ENCODE measurements around the gene MINDY4.

DNA sequence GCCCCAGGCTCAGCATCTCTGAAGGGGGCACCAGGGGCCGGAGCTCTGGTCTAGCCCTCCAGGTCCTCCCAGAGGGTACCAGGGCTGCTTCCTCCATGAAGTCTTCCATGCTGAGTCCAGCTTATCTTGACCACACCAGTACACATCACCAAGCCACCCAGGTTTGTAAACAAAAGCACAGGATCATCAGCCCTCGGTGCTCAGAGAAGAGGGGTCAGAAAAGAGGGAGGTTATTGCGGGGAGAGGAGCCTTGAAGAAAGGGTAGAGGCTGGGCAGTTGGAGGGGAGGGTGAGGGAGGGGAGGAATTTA is 164.3 kb downstream of the MINDY4 start:
- TF ChIP-seq, protein P1, sequence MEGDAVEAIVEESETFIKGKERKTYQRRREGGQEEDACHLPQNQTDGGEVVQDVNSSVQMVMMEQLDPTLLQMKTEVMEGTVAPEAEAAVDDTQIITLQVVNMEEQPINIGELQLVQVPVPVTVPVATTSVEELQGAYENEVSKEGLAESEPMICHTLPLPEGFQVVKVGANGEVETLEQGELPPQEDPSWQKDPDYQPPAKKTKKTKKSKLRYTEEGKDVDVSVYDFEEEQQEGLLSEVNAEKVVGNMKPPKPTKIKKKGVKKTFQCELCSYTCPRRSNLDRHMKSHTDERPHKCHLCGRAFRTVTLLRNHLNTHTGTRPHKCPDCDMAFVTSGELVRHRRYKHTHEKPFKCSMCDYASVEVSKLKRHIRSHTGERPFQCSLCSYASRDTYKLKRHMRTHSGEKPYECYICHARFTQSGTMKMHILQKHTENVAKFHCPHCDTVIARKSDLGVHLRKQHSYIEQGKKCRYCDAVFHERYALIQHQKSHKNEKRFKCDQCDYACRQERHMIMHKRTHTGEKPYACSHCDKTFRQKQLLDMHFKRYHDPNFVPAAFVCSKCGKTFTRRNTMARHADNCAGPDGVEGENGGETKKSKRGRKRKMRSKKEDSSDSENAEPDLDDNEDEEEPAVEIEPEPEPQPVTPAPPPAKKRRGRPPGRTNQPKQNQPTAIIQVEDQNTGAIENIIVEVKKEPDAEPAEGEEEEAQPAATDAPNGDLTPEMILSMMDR (conservative IDR thresholded peaks at IDR 0.05; ENCODE audit: low read depth, low read length), result no peak
- TF ChIP-seq RFX5 (IDR thresholded peaks at IDR 0.05; ENCODE audit: low read depth, low read length), result no peak

All from IMR-90 (cell line).